Kidney epithelial cell (primary cell): Measurements from ENCODE around the gene TTYH2. TPM values are rescaled to one million over a fixed set of nuclear protein-coding genes. Genes with fewer than 3 reads are reported as not detected.

Experiments used
- DNase-seq: peaks from one replicate; pipeline ENCODE4 v3.0.0-alpha.2; 2010; ENCODE audit warnings: low read depth
- H3K27me3 ChIP-seq: 2 replicates; pipeline ENCODE4 v1.6.0; 2011; ENCODE audit warnings: low read length; ENCODE audit not compliant: control insufficient read depth, insufficient read depth
- H3K36me3 ChIP-seq: 2 replicates; pipeline ENCODE4 v1.5.1; 2011; ENCODE audit warnings: low read length; ENCODE audit not compliant: control insufficient read depth, insufficient read depth
- H3K4me3 ChIP-seq: 2 replicates; pipeline ENCODE4 v1.5.1; 2011; ENCODE audit warnings: low read depth, mild to moderate bottlenecking, control low read depth, low read length
- CTCF ChIP-seq: IDR thresholded peaks from 2 replicates; pipeline ENCODE4 v1.5.1; 2011; ENCODE audit warnings: mild to moderate bottlenecking, moderate library complexity, low read length, control low read depth, inconsistent platforms; ENCODE audit not compliant: insufficient read depth, poor library complexity, severe bottlenecking
- total RNA-seq: library from RNA; depleted of rRNA; stranded (reverse); fragments of >200 nt; gene quantifications from 2 replicates; pipeline ENCODE4 v1.2.3, GENCODE V29; 2015

TTYH2 gene
- total RNA-seq, 1 donor from 2014 or later = 1.1 TPM

GRCh38 chr17:74190154-74190553, 23.2 kb upstream of the TTYH2 start:
- TF ChIP-seq CTCF = no peak
- peaks cover 13% of the 10 kb centered on the region for H3K27me3 ChIP-seq
- no peak for DNase-seq
- H3K36me3 ChIP-seq = no peaks in the 10 kb centered on the region
- no peak overlapping the region for H3K4me3 ChIP-seq

GRCh38 chr17:74190807-74191406, 22.5 kb upstream of the TTYH2 start:
- H3K36me3 ChIP-seq = no peaks in the 10 kb centered on the region
- DNase-seq = no peak
- no peak overlapping the region for H3K4me3 ChIP-seq
- no peak for TF ChIP-seq CTCF
- peaks cover 21% of the 10 kb centered on the region for H3K27me3 ChIP-seq

- Histone ChIP-seq H3K27me3 (peaks cover 38% of the 10 kb centered on the region), H3K4me3 (no peak overlapping the region), H3K36me3 (no peaks in the 10 kb centered on the region)
- DNase-seq = no peak
- TF ChIP-seq CTCF = no peak
Measured at GRCh38 chr17:74192950-74193781, 20.2 kb upstream of the TTYH2 start.

GRCh38 chr17:74194682-74195081, 18.7 kb upstream of the TTYH2 start:
- no peak for TF ChIP-seq CTCF
- H3K36me3 ChIP-seq = no peaks in the 10 kb centered on the region
- H3K4me3 ChIP-seq = no peak overlapping the region
- peaks cover 39% of the 10 kb centered on the region for H3K27me3 ChIP-seq
- DNase-seq = no peak

- Histone ChIP-seq H3K36me3 (no peaks in the 10 kb centered on the region), H3K27me3 (peaks cover 54% of the 10 kb centered on the region), H3K4me3 (no peak overlapping the region)
- no peak for DNase-seq
- no peak for TF ChIP-seq CTCF
Measured at GRCh38 chr17:74196541-74197317, 16.6 kb upstream of the TTYH2 start.
